PFSK-1 (cell line): Measurements from ENCODE around the gene SLC6A12.

Experiments
- POLR2AphosphoS5 ChIP-seq: IDR thresholded peaks from 2 replicates; pipeline ENCODE4 v1.6.1; 2012; ENCODE audit warnings: low read depth, mild to moderate bottlenecking, control low read depth, low read length, moderate library complexity
- TAF1 ChIP-seq: IDR thresholded peaks from 2 replicates; pipeline ENCODE4 v1.6.1; 2012; ENCODE audit warnings: low read length, control low read depth, borderline replicate concordance; ENCODE audit not compliant: insufficient read depth
- TF ChIP-seq, protein P1 (sequence below), 2 experiments: IDR thresholded peaks; 2 replicates each; pipeline versions ENCODE4 v1.6.1 to v1.8.0; 2011 to 2012; ENCODE audit warnings: low read depth in 2 of 2, low read length in 2 of 2, control low read depth in 1 of 2, inconsistent platforms in 1 of 2, mild to moderate bottlenecking in 1 of 2, moderate library complexity in 1 of 2; ENCODE audit not compliant: insufficient read depth in 1 of 2

DNA sequence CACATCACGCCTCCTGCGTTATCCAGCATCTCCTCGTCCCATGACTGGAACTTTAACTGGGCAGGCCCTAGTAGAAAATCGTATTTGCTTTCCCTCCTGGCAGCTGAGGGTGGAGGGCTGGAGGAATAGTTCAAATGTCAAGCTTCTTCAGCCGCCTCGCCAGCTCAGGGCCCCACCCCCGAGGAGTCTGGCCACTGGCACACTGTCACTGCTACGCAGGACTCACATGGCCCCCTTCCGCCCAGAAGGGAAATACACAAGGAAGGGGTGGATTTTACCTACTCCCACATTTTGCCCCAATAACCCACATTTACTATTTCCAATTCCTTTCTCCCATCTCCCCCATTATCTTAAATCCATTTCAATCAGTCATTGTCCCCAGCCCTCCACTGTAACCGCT, 40.1 kb upstream of the SLC6A12 start:
- no peak for TF ChIP-seq POLR2AphosphoS5
- TF ChIP-seq, protein P1, sequence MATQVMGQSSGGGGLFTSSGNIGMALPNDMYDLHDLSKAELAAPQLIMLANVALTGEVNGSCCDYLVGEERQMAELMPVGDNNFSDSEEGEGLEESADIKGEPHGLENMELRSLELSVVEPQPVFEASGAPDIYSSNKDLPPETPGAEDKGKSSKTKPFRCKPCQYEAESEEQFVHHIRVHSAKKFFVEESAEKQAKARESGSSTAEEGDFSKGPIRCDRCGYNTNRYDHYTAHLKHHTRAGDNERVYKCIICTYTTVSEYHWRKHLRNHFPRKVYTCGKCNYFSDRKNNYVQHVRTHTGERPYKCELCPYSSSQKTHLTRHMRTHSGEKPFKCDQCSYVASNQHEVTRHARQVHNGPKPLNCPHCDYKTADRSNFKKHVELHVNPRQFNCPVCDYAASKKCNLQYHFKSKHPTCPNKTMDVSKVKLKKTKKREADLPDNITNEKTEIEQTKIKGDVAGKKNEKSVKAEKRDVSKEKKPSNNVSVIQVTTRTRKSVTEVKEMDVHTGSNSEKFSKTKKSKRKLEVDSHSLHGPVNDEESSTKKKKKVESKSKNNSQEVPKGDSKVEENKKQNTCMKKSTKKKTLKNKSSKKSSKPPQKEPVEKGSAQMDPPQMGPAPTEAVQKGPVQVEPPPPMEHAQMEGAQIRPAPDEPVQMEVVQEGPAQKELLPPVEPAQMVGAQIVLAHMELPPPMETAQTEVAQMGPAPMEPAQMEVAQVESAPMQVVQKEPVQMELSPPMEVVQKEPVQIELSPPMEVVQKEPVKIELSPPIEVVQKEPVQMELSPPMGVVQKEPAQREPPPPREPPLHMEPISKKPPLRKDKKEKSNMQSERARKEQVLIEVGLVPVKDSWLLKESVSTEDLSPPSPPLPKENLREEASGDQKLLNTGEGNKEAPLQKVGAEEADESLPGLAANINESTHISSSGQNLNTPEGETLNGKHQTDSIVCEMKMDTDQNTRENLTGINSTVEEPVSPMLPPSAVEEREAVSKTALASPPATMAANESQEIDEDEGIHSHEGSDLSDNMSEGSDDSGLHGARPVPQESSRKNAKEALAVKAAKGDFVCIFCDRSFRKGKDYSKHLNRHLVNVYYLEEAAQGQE (IDR thresholded peaks at IDR 0.05; ENCODE audit: insufficient read depth in 1 of 2, low read depth in 2 of 2, low read length in 2 of 2) = no peak
- TF ChIP-seq TAF1 = no peak
